ENCODE data around the gene IRF2.

Gene IRF2

GRCh38 chr4:184409502-184409901 lies 64.8 kb downstream of the IRF2 start:
- no peak overlapping the region for H3K4me3 ChIP-seq (ENCODE audit: control insufficient read depth, low read depth, low read length)
- TF ChIP-seq, protein P1, sequence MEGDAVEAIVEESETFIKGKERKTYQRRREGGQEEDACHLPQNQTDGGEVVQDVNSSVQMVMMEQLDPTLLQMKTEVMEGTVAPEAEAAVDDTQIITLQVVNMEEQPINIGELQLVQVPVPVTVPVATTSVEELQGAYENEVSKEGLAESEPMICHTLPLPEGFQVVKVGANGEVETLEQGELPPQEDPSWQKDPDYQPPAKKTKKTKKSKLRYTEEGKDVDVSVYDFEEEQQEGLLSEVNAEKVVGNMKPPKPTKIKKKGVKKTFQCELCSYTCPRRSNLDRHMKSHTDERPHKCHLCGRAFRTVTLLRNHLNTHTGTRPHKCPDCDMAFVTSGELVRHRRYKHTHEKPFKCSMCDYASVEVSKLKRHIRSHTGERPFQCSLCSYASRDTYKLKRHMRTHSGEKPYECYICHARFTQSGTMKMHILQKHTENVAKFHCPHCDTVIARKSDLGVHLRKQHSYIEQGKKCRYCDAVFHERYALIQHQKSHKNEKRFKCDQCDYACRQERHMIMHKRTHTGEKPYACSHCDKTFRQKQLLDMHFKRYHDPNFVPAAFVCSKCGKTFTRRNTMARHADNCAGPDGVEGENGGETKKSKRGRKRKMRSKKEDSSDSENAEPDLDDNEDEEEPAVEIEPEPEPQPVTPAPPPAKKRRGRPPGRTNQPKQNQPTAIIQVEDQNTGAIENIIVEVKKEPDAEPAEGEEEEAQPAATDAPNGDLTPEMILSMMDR (conservative IDR thresholded peaks at IDR 0.05; ENCODE audit: control insufficient read depth, insufficient read depth, low read depth, low read length) = no peak
- DNase-seq (ENCODE audit: low read depth) = no peak

DNA sequence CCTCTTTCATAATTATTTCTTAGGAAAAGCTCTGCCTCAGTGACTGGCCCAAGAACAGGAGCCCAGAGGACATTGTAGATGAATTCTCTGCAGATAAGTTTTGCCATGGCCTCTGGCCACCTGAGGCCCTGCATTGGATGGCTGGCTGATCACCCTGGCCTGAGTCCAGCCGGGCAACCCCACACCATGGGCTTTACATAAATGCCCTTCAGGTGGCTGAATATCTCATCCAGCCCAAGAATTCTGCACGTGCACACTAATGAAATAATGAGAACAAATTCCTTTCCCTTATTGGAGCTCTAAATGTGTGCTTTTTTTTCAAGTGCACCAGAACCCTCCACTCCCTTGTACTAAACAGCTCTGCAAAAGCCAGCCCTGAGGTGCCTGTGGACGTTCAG lies 65.7 kb downstream of the IRF2 start:
- H3K4me3 ChIP-seq (ENCODE audit: control insufficient read depth, low read depth, low read length) = no peak overlapping the region
- DNase-seq (ENCODE audit: low read depth) = no peak
- TF ChIP-seq, protein P1 (conservative IDR thresholded peaks at IDR 0.05; ENCODE audit: control insufficient read depth, insufficient read depth, low read depth, low read length) = no peak

DNA sequence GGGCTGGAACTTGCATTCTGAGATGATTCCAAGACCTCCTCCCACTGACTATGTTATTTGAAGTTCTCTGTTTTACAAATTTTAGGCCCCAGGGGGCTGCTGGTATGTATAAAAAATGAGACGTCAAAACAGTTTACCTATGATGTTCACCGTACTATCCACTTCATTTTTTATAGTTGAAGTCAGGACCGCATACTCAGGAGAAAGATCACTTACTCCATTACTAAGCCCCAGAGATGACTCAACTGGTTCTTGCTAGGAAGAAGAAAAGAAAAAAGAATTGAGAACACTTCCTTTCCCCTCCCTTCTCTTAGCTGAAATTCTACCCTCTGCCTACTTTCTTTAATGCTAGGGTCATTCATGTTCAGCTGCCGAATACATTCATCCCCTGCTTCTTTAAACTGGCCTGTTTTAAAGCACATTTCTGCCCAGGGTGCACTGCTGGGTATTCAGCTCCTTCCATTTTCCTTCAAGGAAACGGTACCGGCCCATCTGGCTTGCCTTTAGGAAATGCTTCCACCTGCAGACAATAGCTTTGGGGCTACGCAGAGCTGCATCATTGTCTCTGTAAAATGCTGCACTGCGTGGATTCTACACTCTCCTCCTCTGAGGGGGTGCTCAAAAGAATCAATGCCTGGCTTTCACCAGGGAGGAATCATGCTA lies 66.2 kb downstream of the IRF2 start:
- H3K4me3 ChIP-seq (ENCODE audit: control insufficient read depth, low read depth, low read length) = peak overlapping the region; percentile 1
- DNase-seq (ENCODE audit: low read depth) = peak; percentile 85
- TF ChIP-seq, protein P1 (conservative IDR thresholded peaks at IDR 0.05; ENCODE audit: control insufficient read depth, insufficient read depth, low read depth, low read length) = no peak

- DNase-seq (ENCODE audit: low read depth) = no peak
- TF ChIP-seq, protein P1 (conservative IDR thresholded peaks at IDR 0.05; ENCODE audit: control insufficient read depth, insufficient read depth, low read depth, low read length) = no peak
- no peak overlapping the region for H3K4me3 ChIP-seq (ENCODE audit: control insufficient read depth, low read depth, low read length)
Observed at GRCh38 chr4:184406958-184407391, 67.4 kb downstream of the IRF2 start.

DNA sequence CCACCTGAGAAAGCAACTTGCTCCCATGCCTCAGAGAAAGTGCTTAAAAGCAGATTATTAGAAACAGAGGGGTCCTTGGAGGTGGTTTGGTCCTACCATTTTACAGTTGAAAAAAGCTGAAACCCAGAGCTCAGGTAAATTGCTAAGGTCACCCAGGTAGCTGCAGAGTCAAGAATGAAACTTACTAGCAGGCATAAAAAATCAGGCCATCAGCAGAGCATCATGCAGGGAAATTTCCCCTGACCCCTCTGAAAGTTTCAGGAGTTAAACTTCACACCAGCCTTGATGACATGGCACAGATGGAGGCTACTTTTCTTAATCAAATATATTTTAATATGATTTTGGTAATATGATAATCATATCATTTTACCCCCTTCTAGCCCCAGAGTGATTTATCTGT lies 70.3 kb downstream of the IRF2 start:
- TF ChIP-seq, protein P1 (conservative IDR thresholded peaks at IDR 0.05; ENCODE audit: control insufficient read depth, insufficient read depth, low read depth, low read length) = no peak
- no peak for DNase-seq (ENCODE audit: low read depth)
- no peak overlapping the region for H3K4me3 ChIP-seq (ENCODE audit: control insufficient read depth, low read depth, low read length)

- DNase-seq (ENCODE audit: low read depth) = no peak
- no peak overlapping the region for H3K4me3 ChIP-seq (ENCODE audit: control insufficient read depth, low read depth, low read length)
- TF ChIP-seq, protein P1 (conservative IDR thresholded peaks at IDR 0.05; ENCODE audit: control insufficient read depth, insufficient read depth, low read depth, low read length) = no peak
Observed at GRCh38 chr4:184403384-184403781, 71.0 kb downstream of the IRF2 start.
